Fibroblast of lung (primary cell): ENCODE data around the gene ZBTB7B. TPM values are rescaled to one million over a fixed set of nuclear protein-coding genes. Genes with fewer than 3 reads are reported as not detected.

Experiments used
- DNase-seq, 2 donors: peaks; one replicate each; pipeline versions ENCODE4 v3.0.0 to v3.0.0-alpha.2; 2010; ENCODE audit warnings: low read depth in 2 of 2
- H2AFZ ChIP-seq: 2 replicates; pipeline ENCODE4 v1.5.1; 2012; ENCODE audit warnings: low read length, control low read depth, inconsistent platforms
- H3K27ac ChIP-seq: 2 replicates; pipeline ENCODE4 v1.5.1; 2011; ENCODE audit warnings: low read length, control low read depth; ENCODE audit not compliant: insufficient read depth
- H3K27me3 ChIP-seq: 2 replicates; pipeline ENCODE4 v1.5.1; 2011; ENCODE audit warnings: mild to moderate bottlenecking, low read length; ENCODE audit not compliant: control insufficient read depth, insufficient read depth
- H3K36me3 ChIP-seq: 2 replicates; pipeline ENCODE4 v1.5.1; 2011; ENCODE audit warnings: low read length; ENCODE audit not compliant: control insufficient read depth, insufficient read depth
- H3K4me1 ChIP-seq: 2 replicates; pipeline ENCODE4 v1.5.1; 2011; ENCODE audit warnings: low read length; ENCODE audit not compliant: control insufficient read depth, insufficient read depth; ENCODE audit errors: extremely low read depth
- H3K4me2 ChIP-seq: 2 replicates; pipeline ENCODE4 v1.5.1; 2011; ENCODE audit warnings: low read length, control low read depth; ENCODE audit not compliant: insufficient read depth; ENCODE audit errors: extremely low read depth
- H3K4me3 ChIP-seq, 4 experiments: fragments of 200-600 bp in 1 of 4; sonication (generic) in 1 of 4; replicated peaks in 1 of 4; 2 replicates each; pipeline ENCODE4 v1.5.1; 2011 to 2016; ENCODE audit warnings: low read length in 4 of 4, low read depth in 3 of 4, mild to moderate bottlenecking in 3 of 4, control low read depth in 2 of 4, inconsistent platforms in 1 of 4, mixed read lengths in 1 of 4; ENCODE audit not compliant: insufficient read depth in 1 of 4; ENCODE audit errors: control extremely low read depth in 1 of 4
- H3K79me2 ChIP-seq: 2 replicates; pipeline ENCODE4 v1.5.1; 2012; ENCODE audit warnings: mild to moderate bottlenecking, low read length, inconsistent platforms; ENCODE audit not compliant: control insufficient read depth, insufficient read depth
- H3K9ac ChIP-seq: 2 replicates; pipeline ENCODE4 v1.5.1; 2011; ENCODE audit warnings: mild to moderate bottlenecking, low read length, control low read depth; ENCODE audit not compliant: insufficient read depth
- H3K9me3 ChIP-seq: 2 replicates; pipeline ENCODE4 v1.5.1; 2012; ENCODE audit warnings: low read depth, low read length; ENCODE audit not compliant: control insufficient read depth, insufficient read depth
- H4K20me1 ChIP-seq: 2 replicates; pipeline ENCODE4 v1.5.1; 2011; ENCODE audit warnings: low read length; ENCODE audit not compliant: control insufficient read depth, insufficient read depth; ENCODE audit errors: extremely low read depth
- EZH2 ChIP-seq: IDR thresholded peaks from 2 replicates; pipeline ENCODE4 v1.5.1; 2012; ENCODE audit warnings: low read length, control low read depth, mild to moderate bottlenecking; ENCODE audit errors: missing control alignments
- polyA plus RNA-seq, 2 donors: library from polyadenylated mRNA; depleted of rRNA in 1 of 2; stranded (reverse) in 1 of 2; unstranded in 1 of 2; fragments of >200 nt; gene quantifications; 2 replicates each; pipeline ENCODE4 v1.2.1, GENCODE V29; 2011 to 2012; ENCODE audit warnings: missing spikeins in 1 of 2
- total RNA-seq: library from RNA; depleted of rRNA; stranded (reverse); fragments of >200 nt; gene quantifications from 2 replicates; pipeline ENCODE4 v1.2.1, GENCODE V29; 2014
- TF ChIP-seq, protein P1 (sequence below), 2 donors: IDR thresholded peaks in 1 of 2; conservative IDR thresholded peaks in 1 of 2; 1 replicate in 1 of 2; 2 replicates in 1 of 2; pipeline ENCODE4 v1.5.1; 2011 to 2012; ENCODE audit warnings: low read length in 2 of 2, control low read depth in 1 of 2, inconsistent platforms in 1 of 2, low read depth in 1 of 2, mild to moderate bottlenecking in 1 of 2

Gene ZBTB7B
- total and polyA plus RNA-seq, 2 donors (not counting 1 experiment from before 2014, with no cell fraction given): 7.0 to 19.3 TPM

DNA sequence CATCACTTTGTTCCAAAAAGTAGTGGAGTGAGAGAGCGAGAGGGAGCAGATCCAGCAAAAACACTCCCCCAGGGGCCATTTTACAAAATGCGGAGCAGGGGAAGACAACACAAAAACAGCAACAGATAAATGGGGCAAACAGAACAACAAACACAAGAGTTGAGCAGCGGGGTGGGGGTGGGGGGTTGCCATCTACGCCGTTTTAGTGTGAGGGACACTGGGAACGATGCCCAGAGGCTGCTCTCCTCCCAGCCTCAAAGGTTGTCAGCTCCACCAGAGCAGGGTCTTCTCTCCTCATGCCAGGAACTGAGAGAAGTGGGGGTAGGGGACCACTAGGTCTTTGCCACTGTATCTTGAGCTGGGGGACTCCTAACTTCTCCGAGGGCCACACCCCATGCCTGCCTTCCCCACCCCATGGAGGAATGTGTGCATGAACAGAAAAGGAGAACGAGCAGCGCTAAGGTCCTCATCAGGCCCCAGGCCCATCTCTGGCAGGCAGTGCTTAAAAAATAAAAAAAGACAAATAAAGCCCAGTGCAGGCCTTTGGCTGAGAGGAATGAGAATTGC is 45.4 kb upstream of the ZBTB7B start:
- Histone ChIP-seq H4K20me1 (no peaks in the 10 kb centered on the region), H3K36me3 (peaks cover 5% of the 10 kb centered on the region), H3K4me2 (no peak overlapping the region), H3K4me3 (no peak overlapping the region), H2AFZ (no peak overlapping the region), H3K27ac (peak overlapping the region; percentile 16), H3K27me3 (no peaks in the 10 kb centered on the region), H3K79me2 (peaks cover 11% of the 10 kb centered on the region), H3K9me3 (no peaks in the 10 kb centered on the region), H3K4me1 (peaks cover 16% of the 10 kb centered on the region), H3K9ac (no peak overlapping the region)
- DNase-seq: peak in 1 of 2 donors; percentile 16
- no peak for TF ChIP-seq EZH2
- TF ChIP-seq, protein P1, sequence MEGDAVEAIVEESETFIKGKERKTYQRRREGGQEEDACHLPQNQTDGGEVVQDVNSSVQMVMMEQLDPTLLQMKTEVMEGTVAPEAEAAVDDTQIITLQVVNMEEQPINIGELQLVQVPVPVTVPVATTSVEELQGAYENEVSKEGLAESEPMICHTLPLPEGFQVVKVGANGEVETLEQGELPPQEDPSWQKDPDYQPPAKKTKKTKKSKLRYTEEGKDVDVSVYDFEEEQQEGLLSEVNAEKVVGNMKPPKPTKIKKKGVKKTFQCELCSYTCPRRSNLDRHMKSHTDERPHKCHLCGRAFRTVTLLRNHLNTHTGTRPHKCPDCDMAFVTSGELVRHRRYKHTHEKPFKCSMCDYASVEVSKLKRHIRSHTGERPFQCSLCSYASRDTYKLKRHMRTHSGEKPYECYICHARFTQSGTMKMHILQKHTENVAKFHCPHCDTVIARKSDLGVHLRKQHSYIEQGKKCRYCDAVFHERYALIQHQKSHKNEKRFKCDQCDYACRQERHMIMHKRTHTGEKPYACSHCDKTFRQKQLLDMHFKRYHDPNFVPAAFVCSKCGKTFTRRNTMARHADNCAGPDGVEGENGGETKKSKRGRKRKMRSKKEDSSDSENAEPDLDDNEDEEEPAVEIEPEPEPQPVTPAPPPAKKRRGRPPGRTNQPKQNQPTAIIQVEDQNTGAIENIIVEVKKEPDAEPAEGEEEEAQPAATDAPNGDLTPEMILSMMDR (conservative IDR thresholded peaks at IDR 0.05 in 1 of 2, IDR thresholded peaks at IDR 0.05 in 1 of 2; ENCODE audit: low read depth in 1 of 2, low read length in 2 of 2): no peak

DNA sequence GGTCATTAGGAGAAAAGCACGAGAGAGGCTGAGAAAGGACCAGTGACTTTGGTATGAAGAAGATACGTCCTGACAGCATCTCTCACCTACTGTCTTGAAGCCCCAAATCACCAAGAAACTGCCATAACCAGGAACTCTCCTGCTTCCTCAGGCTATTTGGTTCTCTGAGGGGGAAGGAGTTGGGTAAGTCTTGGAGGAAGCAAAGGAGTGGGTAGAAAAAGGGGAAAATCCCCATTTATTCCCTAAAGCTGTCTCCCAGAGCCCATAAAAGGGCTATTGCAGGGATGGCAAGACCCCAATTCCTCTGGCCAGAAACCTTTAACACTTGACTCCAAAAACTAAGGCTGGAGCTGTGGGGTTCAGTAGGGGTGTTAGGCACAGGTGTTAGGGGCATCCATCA is 44.6 kb upstream of the ZBTB7B start:
- peaks cover 11% of the 10 kb centered on the region for H3K79me2 ChIP-seq
- no peaks in the 10 kb centered on the region for H4K20me1 ChIP-seq
- H3K4me1 ChIP-seq: peaks cover 16% of the 10 kb centered on the region
- peaks cover 6% of the 10 kb centered on the region for H3K36me3 ChIP-seq
- no peak overlapping the region for H3K4me2 ChIP-seq
- H3K27ac ChIP-seq: no peak overlapping the region
- no peak overlapping the region for H2AFZ ChIP-seq
- no peak overlapping the region for H3K9ac ChIP-seq
- H3K27me3 ChIP-seq: no peaks in the 10 kb centered on the region
- no peak overlapping the region for H3K4me3 ChIP-seq
- H3K9me3 ChIP-seq: no peaks in the 10 kb centered on the region
- TF ChIP-seq EZH2: no peak
- TF ChIP-seq, protein P1 (conservative IDR thresholded peaks at IDR 0.05 in 1 of 2, IDR thresholded peaks at IDR 0.05 in 1 of 2; ENCODE audit: low read depth in 1 of 2, low read length in 2 of 2): no peak
- no peak for DNase-seq

GRCh38 chr1:154958681-154959425 is 43.7 kb upstream of the ZBTB7B start:
- Histone ChIP-seq H3K36me3 (peaks cover 10% of the 10 kb centered on the region), H4K20me1 (no peaks in the 10 kb centered on the region), H3K27ac (no peak overlapping the region), H3K4me3 (no peak overlapping the region), H3K79me2 (peaks cover 11% of the 10 kb centered on the region), H3K4me2 (no peak overlapping the region), H3K9ac (no peak overlapping the region), H3K27me3 (no peaks in the 10 kb centered on the region), H2AFZ (no peak overlapping the region), H3K4me1 (peaks cover 16% of the 10 kb centered on the region), H3K9me3 (no peaks in the 10 kb centered on the region)
- DNase-seq: no peak
- TF ChIP-seq, protein P1 (conservative IDR thresholded peaks at IDR 0.05 in 1 of 2, IDR thresholded peaks at IDR 0.05 in 1 of 2; ENCODE audit: low read depth in 1 of 2, low read length in 2 of 2): no peak
- no peak for TF ChIP-seq EZH2
